HG03520 (cell line): Measurements from ENCODE around the gene GPRC5B.

Source experiments
- ATAC-seq: cut with Tn5 transposase; IDR thresholded peaks from one replicate; pipeline ENCODE4 v1.9.1; 2021; ENCODE audit warnings: mild to moderate bottlenecking, moderate library complexity; ENCODE audit not compliant: unreplicated experiment

Gene GPRC5B, protein sequence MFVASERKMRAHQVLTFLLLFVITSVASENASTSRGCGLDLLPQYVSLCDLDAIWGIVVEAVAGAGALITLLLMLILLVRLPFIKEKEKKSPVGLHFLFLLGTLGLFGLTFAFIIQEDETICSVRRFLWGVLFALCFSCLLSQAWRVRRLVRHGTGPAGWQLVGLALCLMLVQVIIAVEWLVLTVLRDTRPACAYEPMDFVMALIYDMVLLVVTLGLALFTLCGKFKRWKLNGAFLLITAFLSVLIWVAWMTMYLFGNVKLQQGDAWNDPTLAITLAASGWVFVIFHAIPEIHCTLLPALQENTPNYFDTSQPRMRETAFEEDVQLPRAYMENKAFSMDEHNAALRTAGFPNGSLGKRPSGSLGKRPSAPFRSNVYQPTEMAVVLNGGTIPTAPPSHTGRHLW

DNA sequence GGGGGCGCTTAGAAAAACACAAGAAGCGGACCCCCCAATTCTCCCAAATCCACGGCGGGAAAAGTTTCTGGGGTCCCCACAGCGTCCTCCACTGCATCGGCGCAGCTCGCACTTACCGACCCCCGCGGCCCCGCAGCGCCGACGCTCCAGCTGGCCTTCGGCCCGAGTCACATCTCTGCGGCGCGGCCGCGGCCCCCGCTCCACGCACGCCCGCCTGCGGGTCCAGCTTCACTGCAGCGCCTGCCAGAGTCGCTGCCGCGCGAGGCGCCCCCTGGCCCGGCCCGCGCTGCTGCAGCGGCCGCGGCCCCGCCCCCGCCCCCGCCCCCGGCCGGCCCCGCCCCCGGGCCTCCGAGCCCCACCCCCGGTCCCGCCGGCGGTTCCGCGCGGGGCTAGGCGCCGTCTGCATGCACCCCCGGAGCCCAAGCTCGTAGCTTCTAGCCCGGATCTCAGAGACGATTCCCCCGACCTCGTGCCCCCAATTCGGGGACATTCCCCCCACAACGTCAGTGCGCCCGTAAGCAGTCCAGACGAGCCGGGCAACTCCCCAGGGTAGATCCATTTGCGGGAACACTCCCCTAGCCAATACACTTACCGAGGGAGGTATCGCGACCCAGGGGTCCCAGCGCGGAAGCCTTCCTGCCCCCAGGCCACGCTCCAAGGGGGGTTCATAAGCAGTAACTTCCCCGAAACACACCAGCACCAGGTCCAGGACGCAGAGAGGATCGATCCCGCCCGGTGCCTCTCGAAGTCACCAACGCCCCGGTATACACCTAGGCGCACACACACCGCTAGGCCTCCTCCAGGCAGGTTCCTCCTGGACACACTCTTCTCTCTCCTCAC, at the start of gene GPRC5B:
Gene GPRC5B (minus strand): TSS at position 238 of the 840 bp plus-strand sequence. CDS start 12,003 bp downstream, outside the sequence.
- ATAC-seq, result no peak

DNA sequence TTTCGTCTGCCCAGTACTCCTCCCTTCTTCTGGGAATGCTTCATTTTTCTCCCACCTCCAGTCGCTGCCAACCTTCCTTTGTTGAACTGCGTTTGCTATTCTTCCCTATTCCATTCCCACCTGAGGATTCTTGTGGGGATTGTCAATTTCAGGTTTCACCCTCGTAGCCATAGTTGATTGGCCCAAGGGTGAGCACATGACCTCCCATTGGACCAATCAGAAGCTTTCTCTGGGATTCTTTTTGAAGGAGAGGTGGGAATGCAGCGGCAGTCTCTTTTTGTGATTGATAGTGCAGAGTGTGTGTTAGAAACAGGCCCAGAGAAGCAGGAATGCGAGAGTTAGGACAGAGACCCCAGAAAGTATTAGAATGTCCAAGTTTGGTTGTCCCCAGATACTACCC, 49.1 kb upstream of the GPRC5B start:
- ATAC-seq, result no peak

DNA sequence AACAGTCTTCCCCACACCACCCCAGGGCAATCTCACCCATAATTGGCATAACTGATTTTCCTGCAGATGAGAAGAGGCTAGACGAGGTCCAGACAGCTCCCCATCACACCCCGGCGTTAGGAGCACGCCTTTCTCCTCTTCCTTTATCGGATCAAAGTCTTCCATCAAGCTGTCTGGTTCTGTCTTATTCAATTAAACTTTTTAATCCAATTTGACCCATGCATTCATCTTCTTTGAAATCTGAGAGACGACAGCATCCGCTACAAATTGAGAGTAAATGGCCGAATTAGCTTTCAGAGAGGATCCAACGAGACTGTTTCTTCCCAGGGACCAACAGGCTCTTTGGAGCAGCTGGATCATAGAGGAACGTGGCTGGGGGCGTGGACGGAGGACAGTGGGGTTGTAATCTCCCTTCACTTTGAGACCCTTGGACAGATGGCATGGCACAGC, 44.4 kb upstream of the GPRC5B start:
- ATAC-seq, result no peak

- no peak for ATAC-seq
Observed at GRCh38 chr16:19928432-19928831, 43.8 kb upstream of the GPRC5B start.

- no peak for ATAC-seq
Observed at GRCh38 chr16:19926449-19927390, 42.1 kb upstream of the GPRC5B start.

DNA sequence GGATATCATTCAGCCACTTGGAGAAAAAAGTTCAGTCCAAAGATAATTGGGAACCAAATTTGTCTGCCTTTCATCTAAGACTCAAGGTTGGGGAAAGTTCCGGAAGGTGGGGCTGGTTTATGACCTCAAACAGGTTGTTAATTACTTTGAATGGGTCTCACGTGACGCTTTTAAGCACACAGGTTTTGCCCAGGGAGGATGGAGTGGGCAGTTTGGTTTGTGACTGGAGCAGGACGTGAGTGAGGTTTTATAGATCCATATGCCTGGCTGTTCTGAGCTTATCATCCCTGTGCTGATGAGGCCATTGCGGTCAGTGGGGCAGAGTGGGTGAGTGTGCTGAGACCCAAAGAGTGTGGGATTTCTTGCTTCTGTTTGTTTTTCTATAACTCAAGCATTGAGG, 38.7 kb upstream of the GPRC5B start:
- ATAC-seq, result no peak

DNA sequence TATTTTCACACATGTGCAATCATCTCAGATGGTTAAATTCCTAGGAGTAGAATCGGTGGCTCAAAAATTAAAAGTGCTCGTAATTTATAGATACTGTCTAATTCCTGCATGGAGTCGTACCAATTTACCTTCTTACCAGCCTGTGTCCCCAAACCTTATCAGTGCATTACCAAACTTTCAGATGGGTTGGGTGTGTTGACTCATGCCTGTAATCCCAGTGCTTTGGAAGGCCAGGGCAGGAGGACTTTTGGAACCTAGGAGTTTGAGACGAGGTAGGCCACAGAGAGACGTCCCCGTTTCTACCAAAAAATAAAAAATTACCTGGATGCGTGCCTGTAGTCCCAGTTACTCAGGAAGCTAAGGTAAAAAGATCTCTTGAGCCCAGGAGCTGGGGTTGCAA, 34.5 kb upstream of the GPRC5B start:
- ATAC-seq, result no peak

- ATAC-seq, result no peak
Observed at GRCh38 chr16:19916064-19916463, 31.4 kb upstream of the GPRC5B start.

GRCh38 chr16:19914877-19915276, 30.2 kb upstream of the GPRC5B start:
- no peak for ATAC-seq

DNA sequence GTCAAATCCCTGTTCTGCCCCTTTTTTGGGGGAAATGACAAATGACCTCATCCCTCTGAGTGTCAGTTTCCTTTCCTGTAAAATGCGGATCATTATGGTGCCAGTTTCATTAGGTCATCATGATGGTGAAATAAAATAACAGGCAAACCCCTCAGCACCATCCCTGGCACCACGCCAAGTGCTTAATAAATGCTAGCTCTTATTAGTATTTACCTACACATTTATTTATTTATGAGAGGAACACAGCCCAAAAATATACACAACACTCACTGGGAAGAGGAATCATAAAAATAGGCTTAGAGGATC, 28.6 kb upstream of the GPRC5B start:
- ATAC-seq, result no peak

- ATAC-seq, result no peak
Observed at GRCh38 chr16:19912455-19913339, 28.0 kb upstream of the GPRC5B start.

GRCh38 chr16:19911747-19912454, 27.3 kb upstream of the GPRC5B start:
- ATAC-seq, result no peak

DNA sequence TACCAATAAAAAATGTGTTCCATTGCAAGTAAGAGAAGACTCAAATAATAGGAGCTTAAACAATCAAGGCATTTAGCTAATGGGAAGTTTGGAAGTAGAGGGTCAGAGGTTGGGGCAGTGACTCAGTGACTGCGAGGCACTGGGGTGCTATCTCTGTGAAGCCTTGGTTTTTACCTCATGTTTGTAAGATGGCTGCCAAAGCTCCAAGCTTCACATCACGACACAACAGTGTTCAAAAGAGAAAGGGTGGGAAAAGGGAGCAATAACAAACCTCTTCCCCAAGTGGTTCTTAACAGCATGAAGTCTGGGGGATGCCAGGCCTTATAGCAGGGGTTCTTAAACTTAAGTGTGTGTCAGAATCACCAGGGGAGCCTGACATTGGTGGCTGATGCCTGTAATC, 26.6 kb upstream of the GPRC5B start:
- ATAC-seq, result no peak

DNA sequence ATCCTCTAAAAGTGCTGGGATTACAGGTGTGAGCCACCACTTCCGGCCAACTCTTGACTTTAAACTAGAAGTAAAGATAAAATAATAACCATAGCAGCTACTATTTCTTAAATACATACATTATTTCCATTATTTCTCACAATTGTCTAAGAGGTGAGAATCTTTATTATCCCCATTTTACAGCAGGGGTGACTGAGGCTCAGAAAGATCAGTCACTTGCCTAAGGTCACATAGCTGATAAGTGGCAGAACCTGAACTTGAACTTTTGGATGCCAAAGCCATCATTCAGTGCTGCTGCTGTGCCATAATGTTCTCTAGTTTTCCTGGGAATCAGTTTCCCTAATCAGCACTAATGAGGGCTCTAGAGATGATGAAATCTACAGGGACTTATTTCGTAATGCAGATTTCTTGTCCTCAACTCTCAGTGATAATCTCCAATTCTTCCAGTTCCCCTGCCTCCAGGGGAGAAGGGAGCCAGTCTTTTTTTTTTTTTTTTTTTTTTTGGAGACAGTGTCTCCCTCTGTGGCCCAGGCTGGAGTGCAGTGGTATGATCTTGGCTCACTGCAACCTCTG, 25.2 kb upstream of the GPRC5B start:
- ATAC-seq, result no peak

- no peak for ATAC-seq
Observed at GRCh38 chr16:19908921-19909320, 24.3 kb upstream of the GPRC5B start.

- peak; percentile 61 for ATAC-seq
Observed at GRCh38 chr16:19907161-19907992, 22.7 kb upstream of the GPRC5B start.

DNA sequence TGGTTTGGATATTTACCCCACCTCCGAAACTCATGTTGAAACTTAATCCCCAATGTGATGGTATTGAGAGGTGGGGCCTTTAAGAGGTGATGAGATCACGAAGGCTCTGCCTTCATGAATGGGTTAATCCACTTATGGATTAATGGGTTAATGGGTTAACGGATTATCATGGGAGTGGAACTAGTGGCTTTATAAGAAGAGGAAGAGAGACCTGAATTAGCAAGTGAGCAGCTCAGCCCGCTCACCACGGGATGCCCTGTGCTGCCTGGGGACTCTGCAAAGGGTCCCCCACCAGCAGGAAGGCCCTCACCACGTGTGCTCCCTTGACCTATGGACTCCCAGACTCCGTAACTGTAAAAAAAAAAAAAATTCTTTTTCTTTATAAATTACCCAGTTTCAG, 16.5 kb upstream of the GPRC5B start:
- no peak for ATAC-seq

DNA sequence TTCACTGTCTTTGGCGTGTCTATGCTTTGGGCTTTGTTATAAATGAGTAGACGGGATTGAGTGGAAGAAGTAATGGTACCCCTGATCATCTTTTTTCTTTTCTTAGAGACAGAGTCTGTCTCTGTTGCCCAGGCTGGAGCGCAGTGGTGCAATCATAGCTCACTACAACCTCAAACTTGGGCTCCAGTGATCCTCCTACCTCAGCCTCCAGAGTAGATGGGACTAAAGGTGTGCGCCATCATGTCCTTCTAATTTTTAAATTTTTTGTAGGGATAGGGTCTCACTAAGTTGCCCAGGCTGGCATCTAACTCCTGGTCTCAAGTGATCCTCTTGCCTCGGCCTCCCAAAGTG, 14.9 kb upstream of the GPRC5B start:
- no peak for ATAC-seq
